Measurements from ENCODE around the gene FOXC1. TPM values are rescaled to one million over a fixed set of nuclear protein-coding genes. Genes with fewer than 3 reads are reported as not detected.

Gene FOXC1
- total RNA-seq, 1 experiment from 2014 or later, result not detected

Other genes with a start within 250 kb of the FOXC1 start
- not detected in 2 replicates for gene FOXF2, start 220.3 kb upstream of the FOXC1 start, total RNA-seq (2014; rRNA removed; shearing (Covaris generic); ENCODE audit: low replicate concordance)